HepG2 (cell line): ENCODE measurements around the gene GNAI2. TPM values are rescaled to one million over a fixed set of nuclear protein-coding genes. Genes with fewer than 3 reads are reported as not detected.

Experiments
- FOXO1 ChIP-seq: sonication (generic); formaldehyde crosslinking; IDR thresholded peaks from 2 replicates; pipeline ENCODE4 v1.4.0; 2020; ENCODE audit warnings: missing genetic modification reagents
- IKZF1 ChIP-seq: fragments of 450-650 bp; IDR thresholded peaks from 2 replicates; pipeline ENCODE4 v1.7.1; 2016
- MATR3 ChIP-seq: sonication (generic); formaldehyde crosslinking; IDR thresholded peaks from 2 replicates; pipeline ENCODE4 v1.4.0; 2020; ENCODE audit warnings: missing genetic modification reagents
- MTF1 ChIP-seq: sonication (generic); formaldehyde crosslinking; IDR thresholded peaks from 2 replicates; pipeline ENCODE4 v1.5.0; 2020; ENCODE audit warnings: missing genetic modification reagents
- NFRKB ChIP-seq: fragments of 450-650 bp; IDR thresholded peaks from 2 replicates; pipeline ENCODE4 v1.6.1; 2017
- PAWR ChIP-seq: sonication (generic); formaldehyde crosslinking; IDR thresholded peaks from 2 replicates; pipeline ENCODE4 v1.4.0; 2020; ENCODE audit warnings: missing genetic modification reagents, mild to moderate bottlenecking, borderline replicate concordance
- PAXIP1 ChIP-seq: sonication (generic); formaldehyde crosslinking; conservative IDR thresholded peaks from 2 replicates; pipeline ENCODE4 v1.4.0; 2020; ENCODE audit warnings: mild to moderate bottlenecking, missing genetic modification reagents, moderate library complexity
- RARG ChIP-seq: sonication (generic); formaldehyde crosslinking; IDR thresholded peaks from 2 replicates; pipeline ENCODE4 v1.4.0; 2020; ENCODE audit warnings: low read depth, mild to moderate bottlenecking, missing genetic modification reagents
- RBFOX2 ChIP-seq: fragments of 200-400 bp; formaldehyde crosslinking; IDR thresholded peaks from 2 replicates; pipeline ENCODE4 v1.6.1; 2017; ENCODE audit warnings: low read depth, mild to moderate bottlenecking, low read length
- RBM22 ChIP-seq: fragments of 200-400 bp; formaldehyde crosslinking; optimal IDR thresholded peaks from 2 replicates; pipeline ENCODE3; 2017; ENCODE audit warnings: mild to moderate bottlenecking, low read length, moderate library complexity
- RBM39 ChIP-seq: fragments of 200-400 bp; formaldehyde crosslinking; IDR thresholded peaks from one replicate; pipeline ENCODE4 v1.6.1; 2018; ENCODE audit warnings: antibody characterized with exemption, mild to moderate bottlenecking, low read depth, low read length; ENCODE audit not compliant: poor library complexity, severe bottlenecking
- RELA ChIP-seq: sonication (generic); formaldehyde crosslinking; IDR thresholded peaks from 2 replicates; pipeline ENCODE4 v1.4.0; 2020; ENCODE audit warnings: missing genetic modification reagents
- RORA ChIP-seq: sonication (generic); formaldehyde crosslinking; IDR thresholded peaks from 2 replicates; pipeline ENCODE4 v1.5.0; 2020; ENCODE audit warnings: mild to moderate bottlenecking, missing genetic modification reagents, moderate library complexity
- SNAPC2 ChIP-seq: sonication (generic); formaldehyde crosslinking; IDR thresholded peaks from 2 replicates; pipeline ENCODE4 v1.8.1; 2022; ENCODE audit warnings: mild to moderate bottlenecking, missing genetic modification reagents
- SNRNP70 ChIP-seq: fragments of 200-400 bp; formaldehyde crosslinking; IDR thresholded peaks from 2 replicates; pipeline ENCODE4 v1.6.1; 2017; ENCODE audit warnings: mild to moderate bottlenecking, low read depth, low read length, moderate library complexity
- SYNCRIP ChIP-seq: fragments of 200-400 bp; formaldehyde crosslinking; IDR thresholded peaks from 2 replicates; pipeline ENCODE4 v1.6.1; 2018; ENCODE audit warnings: mild to moderate bottlenecking, low read depth, low read length; ENCODE audit not compliant: insufficient read depth
- ZNF260 ChIP-seq: sonication (generic); formaldehyde crosslinking; IDR thresholded peaks from 2 replicates; pipeline ENCODE4 v1.4.0; 2020; ENCODE audit warnings: missing genetic modification reagents, low read depth, mild to moderate bottlenecking, borderline replicate concordance
- ZNF530 ChIP-seq: sonication (generic); formaldehyde crosslinking; IDR thresholded peaks from 2 replicates; pipeline ENCODE4 v1.5.0; 2020; ENCODE audit warnings: low read depth, mild to moderate bottlenecking, missing genetic modification reagents
- ZNF629 ChIP-seq: sonication (generic); formaldehyde crosslinking; conservative IDR thresholded peaks from 2 replicates; pipeline ENCODE4 v1.5.0; 2020; ENCODE audit warnings: missing genetic modification reagents
- ZNF644 ChIP-seq: IDR thresholded peaks from 2 replicates; pipeline ENCODE4 v1.6.1; 2016; ENCODE audit warnings: low read depth
- ZNF761 ChIP-seq: sonication (generic); formaldehyde crosslinking; conservative IDR thresholded peaks from 2 replicates; pipeline ENCODE4 v1.4.0; 2020; ENCODE audit warnings: mild to moderate bottlenecking, missing genetic modification reagents
- ZNF839 ChIP-seq: sonication (generic); formaldehyde crosslinking; IDR thresholded peaks from 2 replicates; pipeline ENCODE4 v1.4.0; 2020; ENCODE audit warnings: missing genetic modification reagents, mild to moderate bottlenecking, borderline replicate concordance
- ZSCAN5A ChIP-seq: sonication (generic); formaldehyde crosslinking; IDR thresholded peaks from 2 replicates; pipeline ENCODE4 v1.8.0; 2022; ENCODE audit warnings: mild to moderate bottlenecking, missing genetic modification reagents, borderline replicate concordance
- polyA plus RNA-seq, 8 experiments: library from polyadenylated mRNA; depleted of rRNA in 3 of 8; stranded (reverse) in 7 of 8; unstranded in 1 of 8; fragments of >200 nt; fragmentation: Illumina TruSeq in 4 of 8; extraction: Trizol in 4 of 8; gene quantifications; 2 replicates each; pipeline versions ENCODE4 v1.2.1 to v1.2.3, GENCODE V29; 2011 to 2016; ENCODE audit warnings: low read depth in 4 of 8, missing spikeins in 1 of 8, mixed read lengths in 1 of 8; ENCODE audit not compliant: insufficient read depth in 1 of 8
- total RNA-seq, 5 experiments: library from RNA; depleted of rRNA; stranded (reverse); fragments of >200 nt; fragmentation: Illumina TruSeq; extraction: Trizol; gene quantifications; 2 replicates each; pipeline ENCODE4 v1.2.3, GENCODE V29; 2016; ENCODE audit warnings: low read depth in 1 of 5
- TF ChIP-seq, protein P1 (sequence below): sonication (generic); formaldehyde crosslinking; conservative IDR thresholded peaks from 2 replicates; pipeline ENCODE4 v1.4.0; 2020; ENCODE audit warnings: missing genetic modification reagents

GNAI2 gene
- total and polyA plus RNA-seq, 2 of the 13 experiments (the other 11 are each of a cell fraction or from before 2014, with no cell fraction given), result 51.1 to 66.2 TPM

DNA sequence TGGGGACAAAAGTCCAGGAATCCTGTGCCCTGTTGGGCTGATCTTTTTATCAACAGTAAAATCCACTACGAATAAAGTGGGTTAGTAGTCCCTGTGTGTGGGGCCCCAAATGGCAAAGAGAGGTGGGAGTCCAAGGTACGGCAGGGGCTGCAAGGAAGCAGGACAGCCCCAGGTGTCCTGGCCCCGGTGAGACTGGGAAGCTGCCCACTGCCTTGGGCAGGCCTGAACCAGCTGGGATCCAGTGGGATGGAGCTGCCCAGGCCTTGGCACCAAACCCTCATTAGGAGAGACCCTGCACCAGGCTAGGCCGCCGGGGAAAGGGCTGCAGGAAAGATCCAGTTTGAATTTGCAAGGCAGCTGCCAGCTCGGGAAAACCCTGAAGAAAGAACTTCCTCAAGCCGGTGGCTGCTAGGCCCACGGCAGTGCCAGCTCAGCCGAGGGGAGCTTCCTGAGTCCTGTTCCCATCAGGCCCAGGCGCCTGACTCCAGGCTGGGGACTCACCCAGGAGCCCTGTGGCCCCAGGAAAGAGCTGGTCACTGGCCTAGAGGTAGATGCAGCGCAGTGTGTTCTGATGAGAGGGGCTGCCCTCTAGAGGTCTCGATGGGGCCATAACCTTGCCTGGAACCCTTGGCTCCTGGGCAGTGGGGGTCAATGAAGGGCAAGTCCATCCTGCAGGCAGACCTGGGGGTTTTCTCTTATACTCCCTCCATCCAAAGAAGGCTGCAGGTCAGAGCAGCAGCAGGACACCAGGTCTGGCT lies 14.4 kb upstream of the GNAI2 start (continued):
- no peak for TF ChIP-seq RBM39
- TF ChIP-seq RBFOX2, result peak; percentile 66
- 0 out of 2 replicates have a peak, but pooled peaks have one; percentile 31 for TF ChIP-seq ZNF629 (CRISPR knock-in tag)
- TF ChIP-seq RELA (CRISPR knock-in tag), result no peak
- TF ChIP-seq RORA (CRISPR knock-in tag), result no peak
- no peak for TF ChIP-seq IKZF1
- TF ChIP-seq ZNF260 (CRISPR knock-in tag), result no peak
- no peak for TF ChIP-seq RARG (CRISPR knock-in tag)
- no peak for TF ChIP-seq MATR3
- no peak for TF ChIP-seq PAWR (CRISPR knock-in tag)
- TF ChIP-seq, protein P1, sequence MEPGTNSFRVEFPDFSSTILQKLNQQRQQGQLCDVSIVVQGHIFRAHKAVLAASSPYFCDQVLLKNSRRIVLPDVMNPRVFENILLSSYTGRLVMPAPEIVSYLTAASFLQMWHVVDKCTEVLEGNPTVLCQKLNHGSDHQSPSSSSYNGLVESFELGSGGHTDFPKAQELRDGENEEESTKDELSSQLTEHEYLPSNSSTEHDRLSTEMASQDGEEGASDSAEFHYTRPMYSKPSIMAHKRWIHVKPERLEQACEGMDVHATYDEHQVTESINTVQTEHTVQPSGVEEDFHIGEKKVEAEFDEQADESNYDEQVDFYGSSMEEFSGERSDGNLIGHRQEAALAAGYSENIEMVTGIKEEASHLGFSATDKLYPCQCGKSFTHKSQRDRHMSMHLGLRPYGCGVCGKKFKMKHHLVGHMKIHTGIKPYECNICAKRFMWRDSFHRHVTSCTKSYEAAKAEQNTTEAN (CRISPR knock-in tag), result 0 out of 2 replicates have a peak, but pooled peaks have one; percentile 21
- TF ChIP-seq ZNF530, result no peak
- TF ChIP-seq ZNF839 (CRISPR knock-in tag), result no peak
- no peak for TF ChIP-seq ZNF644
- no peak for TF ChIP-seq SYNCRIP
- TF ChIP-seq SNRNP70, result no peak
- 0 out of 2 replicates have a peak, but pooled peaks have one; percentile 39 for TF ChIP-seq SNAPC2 (CRISPR knock-in tag)
- peak; percentile 70 for TF ChIP-seq ZNF761 (CRISPR knock-in tag)
- TF ChIP-seq NFRKB, result no peak
- no peak for TF ChIP-seq MTF1 (CRISPR knock-in tag)
- peak; percentile 13 for TF ChIP-seq RBM22
- peak; percentile 66 for TF ChIP-seq PAXIP1 (CRISPR knock-in tag)
- no peak for TF ChIP-seq FOXO1 (CRISPR knock-in tag)
- TF ChIP-seq ZSCAN5A, result no peak
